ENCODE results near the gene HLA-DRB5. TPM values are rescaled to one million over a fixed set of nuclear protein-coding genes. Genes with fewer than 3 reads are reported as not detected.

HLA-DRB5 gene
- total and polyA plus RNA-seq, 2 donors (not counting 3 experiments of a cell fraction or from before 2014, with no cell fraction given), result not detected

DNA sequence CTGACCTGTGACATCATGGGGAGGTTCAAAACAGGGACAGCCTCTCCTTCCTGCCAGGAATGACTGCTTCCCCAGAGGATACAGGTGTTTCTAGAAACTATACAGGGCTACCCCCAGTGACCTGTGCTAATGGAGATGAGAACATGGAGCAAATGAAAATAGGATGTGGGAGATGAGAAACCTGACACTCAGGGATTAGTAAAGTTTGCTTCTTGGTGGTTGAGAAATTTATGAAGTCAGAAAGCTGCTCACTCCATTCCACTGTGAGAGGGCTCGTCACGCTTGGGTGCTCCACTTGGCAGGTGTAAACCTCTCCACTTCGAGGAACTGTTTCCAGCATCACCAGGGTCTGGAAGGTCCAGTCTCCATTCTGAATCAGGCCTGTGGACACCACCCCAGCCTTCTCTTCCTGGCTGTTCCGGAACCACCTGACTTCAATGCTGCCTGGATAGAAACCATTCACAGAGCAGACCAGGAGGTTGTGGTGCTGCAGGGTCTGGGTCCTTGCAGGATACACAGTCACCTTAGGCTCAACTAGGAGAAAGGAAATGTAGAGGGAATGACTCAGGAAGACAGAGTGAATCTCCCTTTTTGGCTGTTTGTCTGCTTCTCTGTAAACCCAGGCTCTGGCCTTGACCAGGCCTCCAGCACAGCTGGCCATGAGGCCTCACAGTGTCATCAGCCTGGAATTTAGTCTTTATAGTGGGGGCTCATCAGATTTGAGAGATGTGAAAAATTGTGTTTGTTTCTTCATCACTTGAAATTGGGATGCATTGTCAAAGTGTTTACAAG is 10.8 kb downstream of the HLA-DRB5 start:
- intact Hi-C loops (cut with micrococcal nuclease), result no loop called here
- DNase-seq (ENCODE audit: low read depth, low spot score) (no peak), FAIRE-seq (no peak)
- Histone ChIP-seq H3K4me3 (replicated peaks in 1 of 3; ENCODE audit: insufficient read depth in 1 of 3, low read depth in 1 of 3, low read length in 3 of 3) (no peak overlapping the region), H3K9me3 (replicated peaks; ENCODE audit: control insufficient read depth, insufficient read depth, low read length) (no peaks in the 10 kb centered on the region), H2AFZ (ENCODE audit: low read depth, low read length) (no peak overlapping the region), H3K27ac (ENCODE audit: insufficient read depth, low read depth, low read length) (no peak overlapping the region), H3K4me1 (ENCODE audit: control insufficient read depth, extremely low read depth, insufficient read depth, low read length) (no peaks in the 10 kb centered on the region), H3K9ac (replicated peaks; ENCODE audit: extremely low read depth, insufficient read depth, low read length) (no peak overlapping the region), H3K27me3 (ENCODE audit: control insufficient read depth in 2 of 2, insufficient read depth in 2 of 2, low read length in 2 of 2) (peaks cover 0 to 1% of the 10 kb centered on the region in 2 experiments), H3K36me3 (ENCODE audit: control insufficient read depth in 2 of 2, extremely low read depth in 1 of 2, insufficient read depth in 2 of 2, low read length in 2 of 2) (no peaks in the 10 kb centered on the region), H3K9me1 (replicated peaks; ENCODE audit: control insufficient read depth, extremely low read depth, insufficient read depth, low read length) (no peaks in the 10 kb centered on the region), H3K4me2 (ENCODE audit: insufficient read depth, low read length) (no peak overlapping the region), H3K79me2 (ENCODE audit: control insufficient read depth, insufficient read depth, low read length) (no peaks in the 10 kb centered on the region), H4K20me1 (replicated peaks; ENCODE audit: control insufficient read depth, extremely low read depth, insufficient read depth, low read length) (no peaks in the 10 kb centered on the region)
- TF ChIP-seq POLR2A (IDR thresholded peaks at IDR 0.05; ENCODE audit: low read depth, low read length), result no peak
- no peak for TF ChIP-seq FOS (IDR thresholded peaks at IDR 0.05; ENCODE audit: borderline replicate concordance, insufficient read depth, low read length)
- TF ChIP-seq POLR2AphosphoS5 (IDR thresholded peaks at IDR 0.05; ENCODE audit: insufficient read depth, low read depth, low read length), result no peak
- no peak for TF ChIP-seq JUN (IDR thresholded peaks at IDR 0.05; ENCODE audit: borderline replicate concordance, insufficient read depth, insufficient read length, low read depth)
- TF ChIP-seq, protein P1, sequence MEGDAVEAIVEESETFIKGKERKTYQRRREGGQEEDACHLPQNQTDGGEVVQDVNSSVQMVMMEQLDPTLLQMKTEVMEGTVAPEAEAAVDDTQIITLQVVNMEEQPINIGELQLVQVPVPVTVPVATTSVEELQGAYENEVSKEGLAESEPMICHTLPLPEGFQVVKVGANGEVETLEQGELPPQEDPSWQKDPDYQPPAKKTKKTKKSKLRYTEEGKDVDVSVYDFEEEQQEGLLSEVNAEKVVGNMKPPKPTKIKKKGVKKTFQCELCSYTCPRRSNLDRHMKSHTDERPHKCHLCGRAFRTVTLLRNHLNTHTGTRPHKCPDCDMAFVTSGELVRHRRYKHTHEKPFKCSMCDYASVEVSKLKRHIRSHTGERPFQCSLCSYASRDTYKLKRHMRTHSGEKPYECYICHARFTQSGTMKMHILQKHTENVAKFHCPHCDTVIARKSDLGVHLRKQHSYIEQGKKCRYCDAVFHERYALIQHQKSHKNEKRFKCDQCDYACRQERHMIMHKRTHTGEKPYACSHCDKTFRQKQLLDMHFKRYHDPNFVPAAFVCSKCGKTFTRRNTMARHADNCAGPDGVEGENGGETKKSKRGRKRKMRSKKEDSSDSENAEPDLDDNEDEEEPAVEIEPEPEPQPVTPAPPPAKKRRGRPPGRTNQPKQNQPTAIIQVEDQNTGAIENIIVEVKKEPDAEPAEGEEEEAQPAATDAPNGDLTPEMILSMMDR (IDR thresholded peaks at IDR 0.05; ENCODE audit: extremely low read depth in 1 of 2, insufficient read depth in 1 of 2, low read depth in 1 of 2, low read length in 2 of 2), result no peak
- TF ChIP-seq GATA2 (IDR thresholded peaks at IDR 0.05; ENCODE audit: insufficient read depth, insufficient read length, low read depth, low read length), result no peak
- no peak for TF ChIP-seq MYC (IDR thresholded peaks at IDR 0.05; ENCODE audit: low read depth, low read length)
- TF ChIP-seq, protein P2, sequence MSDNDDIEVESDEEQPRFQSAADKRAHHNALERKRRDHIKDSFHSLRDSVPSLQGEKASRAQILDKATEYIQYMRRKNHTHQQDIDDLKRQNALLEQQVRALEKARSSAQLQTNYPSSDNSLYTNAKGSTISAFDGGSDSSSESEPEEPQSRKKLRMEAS (IDR thresholded peaks at IDR 0.05; ENCODE audit: insufficient read depth, insufficient read length), result no peak
- TF ChIP-seq EZH2 (IDR thresholded peaks at IDR 0.05; ENCODE audit: borderline replicate concordance, low read depth, low read length, severe bottlenecking), result no peak
- POLR2A ChIA-PET, result no interaction called here
- BruUV-seq (replicated peaks), result no TSS peak
- CTCF ChIA-PET, result interaction anchor here (0.6 kb wide), 1 partner anchor 63 kb away, joined by 3 read pairs; no protein-coding TSS in a partner anchor
- dilution Hi-C loops (cut with MboI; ENCODE audit: extremely low pct_ligation_motif_present, low sequenced_read_pairs), result no loop called here
